B cell (primary cell): ENCODE results near the gene CHMP1B. TPM values are rescaled to one million over a fixed set of nuclear protein-coding genes. Genes with fewer than 3 reads are reported as not detected.

Experiments
- ATAC-seq: fragments of 200-7000 bp; cut with Tn5 transposase; one replicate; pipeline ENCODE4 v1.10.0; 2021; ENCODE audit warnings: low read depth, mild to moderate bottlenecking, moderate number of reproducible peaks, moderate library complexity
- CTCF ChIA-PET: fragments of 350-600 bp; sonication (Branson Sonifier 250); formaldehyde crosslinking; loops from one replicate; lab custom pipeline; 2021; ENCODE audit warnings: antibody characterized with exemption, inconsistent platforms; lab: Charles Lee
- POLR2A ChIA-PET: fragments of 350-600 bp; sonication (Branson Sonifier 250); formaldehyde crosslinking; loops from one replicate; lab custom pipeline; 2021; ENCODE audit warnings: antibody characterized with exemption; lab: Charles Lee
- DNase-seq: peaks from one replicate; pipeline ENCODE4 v3.0.0; 2013
- H2AFZ ChIP-seq: 2 replicates; pipeline ENCODE4 v1.6.1; 2012; ENCODE audit warnings: mild to moderate bottlenecking, low read depth, low read length; ENCODE audit not compliant: insufficient read depth, poor library complexity, severe bottlenecking
- H3K27ac ChIP-seq, 2 donors: 1 replicate in 1 of 2; 2 replicates in 1 of 2; pipeline ENCODE4 v1.5.1; 2012 to 2013; ENCODE audit warnings: low read length in 2 of 2, mild to moderate bottlenecking in 2 of 2, moderate library complexity in 1 of 2
- H3K27me3 ChIP-seq, 4 experiments: fragments of 200-600 bp in 1 of 4; sonication (generic) in 1 of 4; replicated peaks in 1 of 4; 1 replicate in 2 of 4; 2 replicates in 2 of 4; pipeline versions ENCODE4 v1.6.1 to v1.7.0; 2013 to 2016; ENCODE audit warnings: low read length in 3 of 4, mild to moderate bottlenecking in 2 of 4, mixed read lengths in 1 of 4, moderate library complexity in 1 of 4; ENCODE audit not compliant: insufficient read depth in 4 of 4, control insufficient read depth in 3 of 4; ENCODE audit errors: control extremely low read depth in 1 of 4
- H3K36me3 ChIP-seq, 2 experiments: replicated peaks in 1 of 2; 1 replicate in 1 of 2; 2 replicates in 1 of 2; pipeline versions ENCODE4 v1.6.1 to v1.7.1; 2013; ENCODE audit warnings: low read length in 1 of 2; ENCODE audit not compliant: insufficient read depth in 2 of 2, control insufficient read depth in 1 of 2; ENCODE audit errors: control extremely low read depth in 1 of 2, extremely low read depth in 1 of 2
- H3K4me1 ChIP-seq, 2 donors: fragments of 200-600 bp in 1 of 2; sonication (generic) in 1 of 2; 1 replicate in 1 of 2; 2 replicates in 1 of 2; pipeline versions ENCODE4 v1.5.1 to v1.6.1; 2013 to 2017; ENCODE audit warnings: low read length in 2 of 2; ENCODE audit not compliant: control insufficient read depth in 2 of 2, insufficient read depth in 2 of 2
- H3K4me2 ChIP-seq: replicated peaks from 2 replicates; pipeline ENCODE3; 2012; ENCODE audit warnings: mild to moderate bottlenecking, low read depth, low read length; ENCODE audit not compliant: poor library complexity, severe bottlenecking
- H3K4me3 ChIP-seq, 5 experiments: fragments of 200-600 bp in 1 of 5; sonication (generic) in 1 of 5; 1 replicate in 3 of 5; 2 replicates in 2 of 5; pipeline versions ENCODE4 v1.5.1 to v1.7.0; 2011 to 2016; ENCODE audit warnings: low read length in 4 of 5, mild to moderate bottlenecking in 4 of 5, low read depth in 2 of 5, control low read depth in 1 of 5, moderate library complexity in 1 of 5; ENCODE audit not compliant: insufficient read depth in 1 of 5; ENCODE audit errors: control extremely low read depth in 1 of 5, extremely low read depth in 1 of 5
- H3K79me2 ChIP-seq: fragments of 200-600 bp; sonication (generic); one replicate; pipeline ENCODE4 v1.6.0; 2016; ENCODE audit warnings: low read length; ENCODE audit not compliant: control insufficient read depth, insufficient read depth
- H3K9ac ChIP-seq: fragments of 200-600 bp; sonication (generic); 2 replicates; pipeline ENCODE4 v1.6.1; 2017; ENCODE audit warnings: mild to moderate bottlenecking, low read length, moderate library complexity
- H3K9me3 ChIP-seq, 3 donors: one replicate each; pipeline versions ENCODE4 v1.6.1 to v1.7.1; 2013; ENCODE audit warnings: low read length in 2 of 3; ENCODE audit not compliant: control insufficient read depth in 2 of 3, insufficient read depth in 1 of 3; ENCODE audit errors: control extremely low read depth in 1 of 3
- H4K20me1 ChIP-seq: 2 replicates; pipeline ENCODE4 v1.6.0; 2012; ENCODE audit warnings: mild to moderate bottlenecking, low read length; ENCODE audit not compliant: insufficient read depth, control insufficient read depth, poor library complexity, severe bottlenecking
- H3K27ac Mint-ChIP-seq: one replicate; pipeline ENCODE4 v1.8.0; 2021; ENCODE audit warnings: mixed read lengths
- H3K27me3 Mint-ChIP-seq: one replicate; pipeline ENCODE4 v1.8.0; 2021; ENCODE audit warnings: mixed read lengths
- H3K4me1 Mint-ChIP-seq: one replicate; pipeline ENCODE4 v1.8.0; 2021; ENCODE audit warnings: mixed read lengths
- H3K4me3 Mint-ChIP-seq: one replicate; pipeline ENCODE4 v1.8.0; 2021; ENCODE audit warnings: mixed read lengths
- H3K9me3 Mint-ChIP-seq: one replicate; pipeline ENCODE4 v1.8.0; 2022; ENCODE audit warnings: mixed read lengths; ENCODE audit not compliant: insufficient read depth
- CTCF ChIP-seq: fragments of 200-600 bp; IDR thresholded peaks from one replicate; pipeline ENCODE4 v1.8.0; 2022; ENCODE audit warnings: antibody characterized with exemption, mild to moderate bottlenecking
- EZH2 ChIP-seq: IDR thresholded peaks from 2 replicates; pipeline ENCODE4 v1.6.1; 2012; ENCODE audit warnings: borderline replicate concordance, low read depth, mild to moderate bottlenecking, moderate library complexity, low read length; ENCODE audit not compliant: insufficient read depth, poor library complexity, severe bottlenecking
- WGBS: methylation state at CpG from one replicate; pipeline ENCODE4 v1.1.5; 2013; ENCODE audit warnings: missing lambda C conversion rate; ENCODE audit not compliant: insufficient coverage; 5-methylcytosine and 5-hydroxymethylcytosine counted together
- intact Hi-C: fragments of 100-400 bp; cut with micrococcal nuclease; formaldehyde crosslinking; loops from one replicate; pipeline ENCODE4 v1.10.0; 2022
- polyA plus RNA-seq: library from polyadenylated mRNA; depleted of rRNA; stranded (reverse); fragments of >200 nt; gene quantifications from 2 replicates; pipeline ENCODE4 v1.2.3, GENCODE V29; 2012
- total RNA-seq, 2 donors: library from RNA; stranded (reverse); fragments of 120-200 nt in 1 of 2; gene quantifications; 1 replicate in 1 of 2; 2 replicates in 1 of 2; pipeline versions ENCODE4 v1.2.3 to v1.2.4, GENCODE V29; 2013 to 2022

Gene CHMP1B
- total and polyA plus RNA-seq, 2 donors (not counting 1 experiment from before 2014, with no cell fraction given): 55.4 to 86.0 TPM

GRCh38 chr18:11849841-11850634 lies 1.2 kb upstream of the CHMP1B start:
- ATAC-seq (no peak), DNase-seq (peak; percentile 72)
- H3K27ac Mint-ChIP-seq: peak overlapping the region; percentile 99
- H3K9me3 ChIP-seq: no peaks in the 10 kb centered on the region
- H3K79me2 ChIP-seq: peaks cover 25% of the 10 kb centered on the region
- peak overlapping the region; percentile 93 to 97 for H3K27ac ChIP-seq
- H3K4me2 ChIP-seq: peak overlapping the region; percentile 82
- peak overlapping the region; percentile 100 for H3K9ac ChIP-seq
- no peak for TF ChIP-seq CTCF
- no peak for TF ChIP-seq EZH2
- CTCF ChIA-PET: interaction anchor here (0.6 to 4.0 kb wide), 5 partner anchors 14 to 189 kb away, joined by 4 to 20 read pairs (median 7); no protein-coding TSS in a partner anchor
- H3K4me3 Mint-ChIP-seq: peak overlapping the region; percentile 100
- H3K27me3 Mint-ChIP-seq: no peaks in the 10 kb centered on the region
- H3K4me3 ChIP-seq: peak overlapping the region; percentile 85 to 100 (median 98)
- peaks cover 31% of the 10 kb centered on the region for H3K4me1 Mint-ChIP-seq
- 24% methylated on average over 12 of the region's 17 CpGs for WGBS
- H2AFZ ChIP-seq: peak overlapping the region; percentile 62
- peaks cover 28 to 31% of the 10 kb centered on the region in 2 donors for H3K4me1 ChIP-seq
- H3K27me3 ChIP-seq: no peaks in the 10 kb centered on the region
- intact Hi-C loops: loop anchor here (2.0 to 5.0 kb wide), 4 partner anchors 852 to 1937 kb away; partner anchors contain the start of genes CEP76 and PSMG2
- no peaks in the 10 kb centered on the region for H3K9me3 Mint-ChIP-seq
- POLR2A ChIA-PET: interaction anchor here (1.3 kb wide), 1 partner anchor 132 kb away, joined by 4 read pairs; the partner anchor contains the start of gene IMPA2
- peaks cover 20% of the 10 kb centered on the region for H4K20me1 ChIP-seq
- H3K36me3 ChIP-seq: peaks cover 0 to 7% of the 10 kb centered on the region in 2 experiments
